Panc1 (cell line): Measurements from ENCODE around the gene INO80D.
"Not testable (repeated sequence)": the region's sequence is repeated elsewhere in the genome, so short reads cannot be mapped to it uniquely, and the experiment has no call there.

Source experiments
- CTCF ChIP-seq: fragments of 450-650 bp; IDR thresholded peaks from 2 replicates; pipeline ENCODE4 v1.5.1; 2017; ENCODE audit warnings: mild to moderate bottlenecking
- POLR2AphosphoS5 ChIP-seq: IDR thresholded peaks from 2 replicates; pipeline ENCODE4 v1.6.1; 2012; ENCODE audit warnings: mild to moderate bottlenecking, low read depth, low read length, moderate library complexity
- TCF7L2 ChIP-seq: IDR thresholded peaks from 2 replicates; pipeline ENCODE4 v1.6.1; 2011; ENCODE audit warnings: mild to moderate bottlenecking, low read depth, low read length, inconsistent platforms

DNA sequence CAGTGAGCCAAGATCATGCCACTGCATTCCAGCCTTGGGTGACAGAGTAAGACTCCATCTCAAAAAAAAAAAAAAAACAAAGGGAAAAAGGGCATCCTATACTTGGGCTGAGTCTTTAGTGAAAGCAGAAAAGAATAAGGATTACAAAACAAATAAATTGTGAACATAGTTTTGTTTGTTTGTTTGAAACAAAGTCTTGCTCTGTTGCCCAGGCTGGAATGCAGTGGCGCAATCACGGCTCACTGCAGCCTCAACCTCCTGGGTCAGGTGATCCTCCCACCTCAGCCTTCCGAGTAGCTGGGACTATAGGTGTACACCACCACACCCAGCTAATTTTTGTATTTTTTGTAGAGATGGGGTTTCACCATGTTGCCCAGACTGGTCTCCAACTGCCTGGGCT lies 36.6 kb upstream of the INO80D start:
- TF ChIP-seq TCF7L2, POLR2AphosphoS5, CTCF: not testable (repeated sequence)
